Liver (tissue), 9 donors: ENCODE measurements around the gene RAB27A. TPM values are rescaled to one million over a fixed set of nuclear protein-coding genes. Genes with fewer than 3 reads are reported as not detected.

Experiments
- DNase-seq: peaks from one replicate; pipeline ENCODE4 v3.0.0-alpha.2; 2017; ENCODE audit warnings: low spot score
- H3K27ac ChIP-seq, 2 donors: one replicate each; pipeline ENCODE4 v1.7.0; 2013; ENCODE audit warnings: inconsistent platforms in 2 of 2, low read length in 2 of 2, control low read depth in 1 of 2, low read depth in 1 of 2, mild to moderate bottlenecking in 1 of 2
- H3K27me3 ChIP-seq, 4 donors: one replicate each; pipeline versions ENCODE4 v1.6.1 to v1.7.0; 2013; ENCODE audit warnings: low read length in 3 of 4, inconsistent platforms in 1 of 4, mild to moderate bottlenecking in 1 of 4, moderate library complexity in 1 of 4; ENCODE audit not compliant: control insufficient read depth in 4 of 4, insufficient read depth in 4 of 4
- H3K36me3 ChIP-seq, 4 donors: one replicate each; pipeline versions ENCODE4 v1.6.1 to v1.7.0; 2013; ENCODE audit warnings: low read length in 3 of 4, mild to moderate bottlenecking in 3 of 4, low read depth in 1 of 4, moderate library complexity in 1 of 4; ENCODE audit not compliant: control insufficient read depth in 4 of 4, insufficient read depth in 3 of 4
- H3K4me1 ChIP-seq, 4 donors: one replicate each; pipeline versions ENCODE4 v1.6.1 to v1.7.0; 2013; ENCODE audit warnings: low read length in 3 of 4, mild to moderate bottlenecking in 3 of 4, moderate library complexity in 1 of 4; ENCODE audit not compliant: control insufficient read depth in 4 of 4, insufficient read depth in 4 of 4
- H3K4me3 ChIP-seq, 3 donors: one replicate each; pipeline versions ENCODE4 v1.6.1 to v1.7.0; 2013; ENCODE audit warnings: low read length in 3 of 3, control low read depth in 1 of 3, low read depth in 1 of 3, mild to moderate bottlenecking in 1 of 3
- H3K9ac ChIP-seq, 2 donors: one replicate each; pipeline ENCODE4 v1.7.0; 2013; ENCODE audit warnings: low read length in 2 of 2, mild to moderate bottlenecking in 2 of 2, moderate library complexity in 2 of 2, control low read depth in 1 of 2, low read depth in 1 of 2
- H3K9me3 ChIP-seq, 4 donors: one replicate each; pipeline versions ENCODE4 v1.6.1 to v1.7.0; 2013; ENCODE audit warnings: low read length in 3 of 4; ENCODE audit not compliant: control insufficient read depth in 4 of 4
- ATF3 ChIP-seq: IDR thresholded peaks from 2 replicates; pipeline ENCODE4 v1.6.1; 2016; ENCODE audit warnings: antibody characterized with exemption
- CTCF ChIP-seq: fragments of 150-350 bp; IDR thresholded peaks from 2 replicates; pipeline ENCODE4 v1.5.1; 2017; ENCODE audit warnings: improper control_type of control experiment, low read depth, low read length; ENCODE audit not compliant: missing input control
- EGR1 ChIP-seq, 2 donors: IDR thresholded peaks; 2 replicates each; pipeline ENCODE4 v1.6.1; 2016 to 2018; ENCODE audit warnings: antibody characterized with exemption in 2 of 2, low read depth in 2 of 2
- FOXA1 ChIP-seq: IDR thresholded peaks from 2 replicates; pipeline ENCODE4 v1.6.1; 2016; ENCODE audit warnings: antibody characterized with exemption
- FOXA2 ChIP-seq: IDR thresholded peaks from 2 replicates; pipeline ENCODE4 v1.6.1; 2016; ENCODE audit warnings: antibody characterized with exemption
- GABPA ChIP-seq, 2 donors: IDR thresholded peaks in 1 of 2; conservative IDR thresholded peaks in 1 of 2; 2 replicates each; pipeline ENCODE4 v1.6.1; 2016; ENCODE audit warnings: antibody characterized with exemption in 2 of 2, mild to moderate bottlenecking in 1 of 2, moderate library complexity in 1 of 2
- HNF4A ChIP-seq, 2 donors: conservative IDR thresholded peaks; 2 replicates each; pipeline ENCODE4 v1.6.1; 2016; ENCODE audit warnings: antibody characterized with exemption in 2 of 2, mild to moderate bottlenecking in 2 of 2
- JUND ChIP-seq, 2 donors: IDR thresholded peaks; 2 replicates each; pipeline ENCODE4 v1.6.1; 2016; ENCODE audit warnings: antibody characterized with exemption in 2 of 2
- MAX ChIP-seq: IDR thresholded peaks from 2 replicates; pipeline ENCODE4 v1.6.1; 2016; ENCODE audit warnings: antibody characterized with exemption
- NR2F2 ChIP-seq: IDR thresholded peaks from 2 replicates; pipeline ENCODE4 v1.6.1; 2016; ENCODE audit warnings: antibody characterized with exemption
- REST ChIP-seq: IDR thresholded peaks from 2 replicates; pipeline ENCODE4 v1.6.1; 2016; ENCODE audit warnings: antibody characterized with exemption, mild to moderate bottlenecking
- RXRA ChIP-seq, 2 donors: IDR thresholded peaks; 2 replicates each; pipeline ENCODE4 v1.6.1; 2017 to 2018; ENCODE audit warnings: antibody characterized with exemption in 2 of 2, mild to moderate bottlenecking in 1 of 2
- SP1 ChIP-seq: IDR thresholded peaks from 2 replicates; pipeline ENCODE4 v1.6.1; 2018; ENCODE audit warnings: antibody characterized with exemption, mild to moderate bottlenecking
- TAF1 ChIP-seq: conservative IDR thresholded peaks from 2 replicates; pipeline ENCODE4 v1.6.1; 2016; ENCODE audit warnings: antibody characterized with exemption, mild to moderate bottlenecking
- YY1 ChIP-seq: IDR thresholded peaks from 2 replicates; pipeline ENCODE4 v1.6.1; 2016; ENCODE audit warnings: antibody characterized with exemption, mild to moderate bottlenecking
- ZBTB33 ChIP-seq: IDR thresholded peaks from 2 replicates; pipeline ENCODE4 v1.6.1; 2016; ENCODE audit warnings: antibody characterized with exemption
- WGBS: extraction: QIAGEN DNeasy Blood & Tissue Kit; methylation state at CpG from one replicate; pipeline ENCODE4 v1.1.7; 2013; 5-methylcytosine and 5-hydroxymethylcytosine counted together
- polyA plus RNA-seq, 2 donors: library from polyadenylated mRNA; stranded (reverse) in 1 of 2; unstranded in 1 of 2; fragments of 200-250 nt in 1 of 2; fragments of >200 nt in 1 of 2; fragmentation: Nextera tagmentation in 1 of 2; extraction: Ambion mirVana in 1 of 2; gene quantifications; one replicate each; pipeline versions ENCODE4 v1.2.1 to v1.2.3, GENCODE V29; 2013 to 2015
- total RNA-seq, 2 donors: library from RNA; depleted of rRNA; stranded (reverse); fragments of >200 nt; gene quantifications; one replicate each; pipeline ENCODE4 v1.2.3, GENCODE V29; 2014
- donor health status: healthy.
- donor health status: healthy.
- donor health status: healthy.
- donor health status: healthy.
- donor health status: healthy.

RAB27A gene
- total and polyA plus RNA-seq, 4 donors = 6.4 to 30.8 (median 24.9) TPM

- Histone ChIP-seq H3K4me3 (no peak overlapping the region), H3K9ac (no peak overlapping the region), H3K9me3 (no peaks in the 10 kb centered on the region), H3K27me3 (no peaks in the 10 kb centered on the region), H3K4me1 (peaks cover 4 to 16% (median 9%) of the 10 kb centered on the region in 4 donors), H3K36me3 (peaks cover 0 to 2% (median 0%) of the 10 kb centered on the region in 4 donors), H3K27ac (no peak overlapping the region)
- 98% methylated on average over 1 of the region's 1 CpG for WGBS
- TF ChIP-seq RXRA (IDR thresholded peaks at IDR 0.05) (no peak), MAX (no peak), YY1 (no peak), TAF1 (no peak), CTCF (no peak), SP1 (no peak), HNF4A (conservative IDR thresholded peaks at IDR 0.05) (no peak), ZBTB33 (no peak), NR2F2 (no peak), FOXA2 (no peak), GABPA (IDR thresholded peaks at IDR 0.05 in 1 of 2, conservative IDR thresholded peaks at IDR 0.05 in 1 of 2) (no peak), ATF3 (no peak), EGR1 (IDR thresholded peaks at IDR 0.05; ENCODE audit: low read depth in 2 of 2) (no peak), JUND (IDR thresholded peaks at IDR 0.05) (no peak), REST (no peak)
- DNase-seq = no peak
These were observed 31.4 kb upstream of the RAB27A start for GRCh38 chr15:55320963-55321362.

- Histone ChIP-seq H3K36me3 (no peaks in the 10 kb centered on the region), H3K27ac (no peak overlapping the region), H3K4me1 (peaks cover 4 to 16% (median 9%) of the 10 kb centered on the region in 4 donors), H3K4me3 (no peak overlapping the region), H3K9me3 (no peaks in the 10 kb centered on the region), H3K27me3 (no peaks in the 10 kb centered on the region), H3K9ac (peak overlapping the region in 1 of 2 donors; percentile 20)
- TF ChIP-seq GABPA (IDR thresholded peaks at IDR 0.05 in 1 of 2, conservative IDR thresholded peaks at IDR 0.05 in 1 of 2) = no peak
- TF ChIP-seq YY1 = no peak
- TF ChIP-seq REST = no peak
- no peak for TF ChIP-seq MAX
- TF ChIP-seq FOXA1 = no peak
- DNase-seq = no peak
- WGBS = 65% methylated on average over 2 of the region's 2 CpGs
These were observed 30.6 kb upstream of the RAB27A start for GRCh38 chr15:55320238-55320550.
